Measurements from ENCODE around the gene TMTC2. TPM values are rescaled to one million over a fixed set of nuclear protein-coding genes. Genes with fewer than 3 reads are reported as not detected.

TMTC2 gene
- total and polyA plus RNA-seq, 4 experiments from 2014 or later: 0.09 to 8.2 (median 4.2) TPM

GRCh38 chr12:83145325-83145840 lies 458.7 kb downstream of the TMTC2 start:
- Mint-ChIP-seq H3K36me3 (no peaks in the 10 kb centered on the region), H3K27me3 (no peaks in the 10 kb centered on the region), H3K4me3 (no peak overlapping the region), H3K9me3 (peaks cover 0 to 4% (median 0%) of the 10 kb centered on the region in 8 donors), H3K4me1 (no peaks in the 10 kb centered on the region), H3K27ac (no peak overlapping the region)
- Histone ChIP-seq H3K27me3 (ENCODE audit: insufficient read depth, low read length) (no peaks in the 10 kb centered on the region), H3K4me3 (ENCODE audit: low read length in 2 of 2) (no peak overlapping the region), H3K36me3 (ENCODE audit: insufficient read depth, low read length) (no peaks in the 10 kb centered on the region), H3K27ac (ENCODE audit: low read depth, low read length) (no peak overlapping the region), H3K4me1 (ENCODE audit: insufficient read depth, low read length) (no peaks in the 10 kb centered on the region), H3K9me3 (ENCODE audit: control insufficient read depth in 1 of 2, low read length in 2 of 2) (no peaks in the 10 kb centered on the region)
- intact Hi-C loops (cut with micrococcal nuclease): no loop called here
- DNase-seq: no peak
- ChIA-PET POLR2A (ENCODE audit: partially characterized antibody) (no interaction called here), CTCF (ENCODE audit: partially characterized antibody) (no interaction called here)

DNA sequence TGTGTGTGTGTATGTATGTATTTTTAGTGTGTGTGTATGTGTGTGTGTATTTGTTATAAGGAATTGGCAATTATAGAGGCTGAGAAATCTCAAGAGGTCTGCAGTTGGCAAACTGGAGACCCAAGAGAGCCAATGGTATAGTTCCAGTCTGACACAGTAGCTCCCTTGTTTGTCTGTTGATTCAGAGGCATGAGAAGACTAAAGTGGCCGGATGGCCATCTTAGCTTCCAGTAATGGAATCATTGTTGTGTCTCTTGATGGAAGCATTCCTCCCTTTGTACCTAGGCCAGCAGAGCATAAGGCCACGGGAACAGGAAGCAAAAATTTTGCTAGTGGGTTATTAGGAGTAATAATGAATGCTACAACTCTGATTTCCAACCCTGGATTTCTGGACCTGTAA lies 460.6 kb downstream of the TMTC2 start:
- H3K9me3 Mint-ChIP-seq: peaks cover 0 to 2% (median 0%) of the 10 kb centered on the region in 8 donors
- H3K4me3 Mint-ChIP-seq: no peak overlapping the region
- no peak for DNase-seq
- no peak overlapping the region for H3K27ac Mint-ChIP-seq
- POLR2A ChIA-PET (ENCODE audit: partially characterized antibody): no interaction called here
- CTCF ChIA-PET (ENCODE audit: partially characterized antibody): no interaction called here
- Histone ChIP-seq H3K4me3 (ENCODE audit: low read length in 2 of 2) (no peak overlapping the region), H3K27ac (ENCODE audit: low read depth, low read length) (no peak overlapping the region), H3K9me3 (ENCODE audit: control insufficient read depth in 1 of 2, low read length in 2 of 2) (no peaks in the 10 kb centered on the region), H3K27me3 (ENCODE audit: insufficient read depth, low read length) (no peaks in the 10 kb centered on the region), H3K4me1 (ENCODE audit: insufficient read depth, low read length) (no peaks in the 10 kb centered on the region), H3K36me3 (ENCODE audit: insufficient read depth, low read length) (no peaks in the 10 kb centered on the region)
- intact Hi-C loops (cut with micrococcal nuclease): no loop called here
- H3K27me3 Mint-ChIP-seq: peaks cover 0 to 1% of the 10 kb centered on the region in 2 donors
- H3K36me3 Mint-ChIP-seq: no peaks in the 10 kb centered on the region
- no peaks in the 10 kb centered on the region for H3K4me1 Mint-ChIP-seq

GRCh38 chr12:83149987-83150386 lies 463.3 kb downstream of the TMTC2 start:
- DNase-seq: no peak
- Mint-ChIP-seq H3K36me3 (no peaks in the 10 kb centered on the region), H3K4me1 (no peaks in the 10 kb centered on the region), H3K4me3 (no peak overlapping the region), H3K9me3 (peaks cover 0 to 2% (median 0%) of the 10 kb centered on the region in 8 donors), H3K27ac (no peak overlapping the region), H3K27me3 (peaks cover 0 to 1% of the 10 kb centered on the region in 2 donors)
- no peak overlapping the region for H3K27ac ChIP-seq (ENCODE audit: low read depth, low read length)
- no peaks in the 10 kb centered on the region for H3K36me3 ChIP-seq (ENCODE audit: insufficient read depth, low read length)
- H3K27me3 ChIP-seq (ENCODE audit: insufficient read depth, low read length): no peaks in the 10 kb centered on the region
- ChIA-PET CTCF (ENCODE audit: partially characterized antibody) (no interaction called here), POLR2A (ENCODE audit: partially characterized antibody) (no interaction called here)
- H3K9me3 ChIP-seq (ENCODE audit: control insufficient read depth in 1 of 2, low read length in 2 of 2): no peaks in the 10 kb centered on the region
- no peaks in the 10 kb centered on the region for H3K4me1 ChIP-seq (ENCODE audit: insufficient read depth, low read length)
- intact Hi-C loops (cut with micrococcal nuclease): no loop called here
- no peak overlapping the region for H3K4me3 ChIP-seq (ENCODE audit: low read length in 2 of 2)

GRCh38 chr12:83150465-83151189 lies 463.9 kb downstream of the TMTC2 start:
- peaks cover 0 to 1% of the 10 kb centered on the region in 2 donors for H3K27me3 Mint-ChIP-seq
- Histone ChIP-seq H3K9me3 (ENCODE audit: control insufficient read depth in 1 of 2, low read length in 2 of 2) (no peaks in the 10 kb centered on the region), H3K27me3 (ENCODE audit: insufficient read depth, low read length) (no peaks in the 10 kb centered on the region), H3K36me3 (ENCODE audit: insufficient read depth, low read length) (no peaks in the 10 kb centered on the region), H3K27ac (ENCODE audit: low read depth, low read length) (no peak overlapping the region), H3K4me1 (ENCODE audit: insufficient read depth, low read length) (no peaks in the 10 kb centered on the region), H3K4me3 (ENCODE audit: low read length in 2 of 2) (no peak overlapping the region)
- ChIA-PET POLR2A (ENCODE audit: partially characterized antibody) (no interaction called here), CTCF (ENCODE audit: partially characterized antibody) (no interaction called here)
- no peak for DNase-seq
- H3K4me1 Mint-ChIP-seq: no peaks in the 10 kb centered on the region
- intact Hi-C loops (cut with micrococcal nuclease): no loop called here
- H3K9me3 Mint-ChIP-seq: no peaks in the 10 kb centered on the region
- H3K36me3 Mint-ChIP-seq: no peaks in the 10 kb centered on the region
- H3K27ac Mint-ChIP-seq: no peak overlapping the region
- H3K4me3 Mint-ChIP-seq: no peak overlapping the region

DNA sequence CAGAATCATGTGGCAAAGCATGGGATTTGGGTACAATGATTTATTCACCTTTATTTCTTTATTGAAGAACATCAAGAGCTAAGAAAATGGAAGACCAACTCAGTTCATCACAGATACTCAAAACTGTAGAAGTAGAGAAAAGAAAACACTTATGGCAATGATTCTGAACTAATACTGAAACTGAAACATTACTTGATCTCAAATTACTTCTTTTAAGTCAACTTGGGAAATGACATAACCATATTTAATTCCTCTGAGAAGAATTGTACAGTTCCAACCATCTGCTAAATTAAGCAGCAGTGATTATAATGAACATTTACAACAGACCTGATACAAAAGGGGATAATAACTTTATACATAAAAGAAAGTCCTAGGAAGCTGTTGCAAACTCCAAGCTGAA lies 466.5 kb downstream of the TMTC2 start:
- Histone ChIP-seq H3K27ac (ENCODE audit: low read depth, low read length) (no peak overlapping the region), H3K36me3 (ENCODE audit: insufficient read depth, low read length) (no peaks in the 10 kb centered on the region), H3K4me1 (ENCODE audit: insufficient read depth, low read length) (no peaks in the 10 kb centered on the region), H3K9me3 (ENCODE audit: control insufficient read depth in 1 of 2, low read length in 2 of 2) (no peaks in the 10 kb centered on the region), H3K4me3 (ENCODE audit: low read length in 2 of 2) (no peak overlapping the region), H3K27me3 (ENCODE audit: insufficient read depth, low read length) (no peaks in the 10 kb centered on the region)
- Mint-ChIP-seq H3K4me1 (peaks cover 0 to 7% (median 5%) of the 10 kb centered on the region in 4 donors), H3K4me3 (no peak overlapping the region), H3K27me3 (peaks cover 0 to 1% of the 10 kb centered on the region in 2 donors), H3K36me3 (no peaks in the 10 kb centered on the region), H3K9me3 (no peaks in the 10 kb centered on the region), H3K27ac (no peak overlapping the region)
- intact Hi-C loops (cut with micrococcal nuclease): no loop called here
- DNase-seq: no peak
- CTCF ChIA-PET (ENCODE audit: partially characterized antibody): no interaction called here
- POLR2A ChIA-PET (ENCODE audit: partially characterized antibody): no interaction called here

DNA sequence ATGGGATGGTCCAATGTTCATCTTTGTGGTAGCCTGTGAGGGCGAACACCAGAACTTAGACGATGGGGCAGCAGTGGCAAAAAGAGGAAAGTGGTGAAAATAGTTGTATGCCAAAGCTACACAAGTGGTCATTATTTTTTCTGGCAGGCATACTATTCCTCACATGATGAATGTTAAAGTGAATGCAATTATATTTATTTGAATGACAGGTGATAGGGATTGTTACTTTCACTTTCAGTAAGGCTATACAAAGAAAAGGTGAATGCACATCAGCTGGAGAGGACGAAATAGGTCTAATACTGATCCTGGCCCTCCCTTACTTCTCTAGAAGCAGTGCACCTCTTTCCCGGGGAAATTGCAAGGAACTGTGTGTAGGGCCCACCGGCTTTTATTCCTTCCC lies 470.1 kb downstream of the TMTC2 start:
- H3K4me3 ChIP-seq (ENCODE audit: low read length in 2 of 2): no peak overlapping the region
- H3K4me1 Mint-ChIP-seq: peaks cover 0 to 7% (median 7%) of the 10 kb centered on the region in 4 donors
- no peak overlapping the region for H3K27ac ChIP-seq (ENCODE audit: low read depth, low read length)
- H3K36me3 Mint-ChIP-seq: no peaks in the 10 kb centered on the region
- H3K4me1 ChIP-seq (ENCODE audit: insufficient read depth, low read length): no peaks in the 10 kb centered on the region
- no peaks in the 10 kb centered on the region for H3K36me3 ChIP-seq (ENCODE audit: insufficient read depth, low read length)
- no peaks in the 10 kb centered on the region for H3K9me3 Mint-ChIP-seq
- ChIA-PET CTCF (ENCODE audit: partially characterized antibody) (no interaction called here), POLR2A (ENCODE audit: partially characterized antibody) (no interaction called here)
- H3K27me3 ChIP-seq (ENCODE audit: insufficient read depth, low read length): no peaks in the 10 kb centered on the region
- H3K27me3 Mint-ChIP-seq: no peaks in the 10 kb centered on the region
- H3K4me3 Mint-ChIP-seq: peak overlapping the region in 6 of 8 donors; percentile 18 to 51 (median 23)
- H3K27ac Mint-ChIP-seq: no peak overlapping the region
- no peak for DNase-seq
- H3K9me3 ChIP-seq (ENCODE audit: control insufficient read depth in 1 of 2, low read length in 2 of 2): no peaks in the 10 kb centered on the region
- intact Hi-C loops (cut with micrococcal nuclease): no loop called here

DNA sequence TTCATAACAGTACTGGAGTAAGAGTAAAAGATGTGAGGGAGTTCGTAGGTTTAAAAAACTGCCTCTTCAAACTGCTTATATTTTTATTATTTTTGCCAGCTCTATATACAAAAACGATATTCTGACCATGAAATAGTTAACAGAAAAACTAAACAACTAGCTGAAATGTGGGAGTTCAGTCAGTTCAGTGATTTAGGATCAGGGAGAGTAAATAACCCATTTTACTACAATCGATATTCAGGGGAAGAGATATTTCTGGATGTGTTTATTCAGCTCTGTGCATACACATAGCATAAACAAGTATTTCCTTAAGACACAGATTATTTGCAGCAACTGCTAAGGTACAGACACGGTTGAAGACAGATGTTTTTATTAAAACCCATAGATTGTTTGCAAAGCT lies 470.9 kb downstream of the TMTC2 start:
- POLR2A ChIA-PET (ENCODE audit: partially characterized antibody): no interaction called here
- intact Hi-C loops (cut with micrococcal nuclease): no loop called here
- Mint-ChIP-seq H3K36me3 (no peaks in the 10 kb centered on the region), H3K4me3 (peak overlapping the region in 2 of 8 donors; percentile 17 to 24), H3K4me1 (peaks cover 0 to 7% (median 7%) of the 10 kb centered on the region in 4 donors), H3K27ac (peak overlapping the region in 1 of 7 donors; percentile 23), H3K27me3 (no peaks in the 10 kb centered on the region), H3K9me3 (peaks cover 0 to 2% (median 0%) of the 10 kb centered on the region in 8 donors)
- CTCF ChIA-PET (ENCODE audit: partially characterized antibody): no interaction called here
- Histone ChIP-seq H3K27me3 (ENCODE audit: insufficient read depth, low read length) (no peaks in the 10 kb centered on the region), H3K4me3 (ENCODE audit: low read length in 2 of 2) (no peak overlapping the region), H3K9me3 (ENCODE audit: control insufficient read depth in 1 of 2, low read length in 2 of 2) (no peaks in the 10 kb centered on the region), H3K4me1 (ENCODE audit: insufficient read depth, low read length) (no peaks in the 10 kb centered on the region), H3K36me3 (ENCODE audit: insufficient read depth, low read length) (no peaks in the 10 kb centered on the region), H3K27ac (ENCODE audit: low read depth, low read length) (no peak overlapping the region)
- DNase-seq: no peak
